GM21390 (cell line): Measurements from ENCODE around the gene PUS1.
"Not testable (repeated sequence)": the region's sequence is repeated elsewhere in the genome, so short reads cannot be mapped to it uniquely, and the experiment has no call there.

Experiments
- ATAC-seq: cut with Tn5 transposase; IDR thresholded peaks from one replicate; pipeline ENCODE4 v1.9.1; 2021; ENCODE audit not compliant: unreplicated experiment

Gene PUS1

DNA sequence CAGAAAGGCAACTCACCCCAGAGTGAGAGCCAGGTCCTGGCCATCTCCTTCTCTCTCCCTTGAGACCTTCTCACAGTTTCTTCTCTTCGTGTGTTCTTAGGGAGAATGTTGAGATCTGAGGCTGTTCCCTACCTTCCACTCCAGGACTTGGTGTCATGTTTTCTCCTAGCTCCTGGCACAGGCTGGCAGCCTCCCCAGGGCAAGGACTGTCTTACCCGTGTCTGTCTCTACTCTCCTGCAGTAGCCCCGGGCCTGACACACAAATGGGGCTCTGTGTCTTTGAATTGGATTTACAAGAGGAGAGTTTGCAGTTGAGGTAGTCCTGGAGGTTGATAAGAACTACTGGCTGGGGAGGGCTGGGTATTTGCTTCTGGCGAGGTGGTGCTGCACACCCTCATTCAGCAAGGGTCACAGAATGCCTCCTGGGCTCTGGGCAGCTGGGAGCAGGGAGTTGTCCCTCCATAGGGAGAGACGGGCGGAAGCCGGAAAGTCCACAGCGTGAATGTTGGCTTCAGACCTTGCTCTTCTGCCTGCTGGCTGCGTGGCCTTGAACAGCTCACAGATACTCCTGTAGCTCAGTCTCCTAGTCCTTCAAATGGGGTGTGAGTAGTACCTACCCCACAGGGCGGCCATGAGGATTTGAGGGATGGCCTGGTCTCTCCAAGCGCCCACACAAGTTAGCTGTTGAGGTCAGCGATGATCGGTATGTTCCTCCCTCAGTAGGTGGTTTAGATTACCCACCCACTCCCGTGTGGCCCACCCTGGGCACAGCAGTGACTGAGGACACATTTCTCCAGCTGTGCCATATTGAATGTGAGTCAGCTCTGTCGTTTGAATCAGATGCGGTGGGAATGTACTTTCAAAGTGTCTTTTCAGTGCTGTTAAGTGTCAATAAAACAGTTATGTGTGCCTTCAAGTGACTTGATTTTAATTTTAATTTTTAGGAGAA is 30.8 kb downstream of the PUS1 start:
- ATAC-seq, result no peak

DNA sequence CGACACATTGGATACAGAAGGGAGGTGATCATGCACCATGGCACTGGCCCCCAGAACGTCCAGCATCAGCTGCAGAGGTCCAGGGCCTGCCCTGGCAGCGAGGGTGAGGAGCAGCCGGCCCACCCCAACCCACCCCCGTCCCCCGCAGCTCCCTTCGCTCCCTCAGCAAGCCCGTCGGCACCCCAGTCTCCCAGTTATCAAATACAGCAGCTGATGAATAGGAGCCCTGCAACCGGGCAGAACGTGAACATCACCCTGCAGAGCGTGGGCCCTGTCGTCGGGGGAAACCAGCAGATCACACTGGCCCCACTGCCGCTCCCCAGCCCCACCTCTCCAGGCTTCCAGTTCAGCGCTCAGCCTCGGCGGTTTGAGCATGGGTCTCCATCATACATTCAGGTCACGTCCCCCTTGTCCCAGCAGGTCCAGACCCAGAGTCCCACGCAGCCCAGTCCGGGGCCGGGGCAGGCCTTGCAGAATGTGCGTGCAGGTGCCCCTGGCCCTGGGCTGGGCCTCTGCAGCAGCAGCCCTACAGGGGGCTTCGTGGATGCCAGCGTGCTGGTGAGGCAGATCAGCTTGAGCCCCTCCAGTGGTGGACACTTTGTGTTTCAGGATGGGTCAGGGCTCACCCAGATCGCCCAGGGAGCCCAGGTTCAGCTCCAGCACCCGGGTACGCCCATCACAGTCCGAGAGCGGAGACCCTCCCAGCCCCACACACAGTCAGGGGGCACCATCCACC is 31.7 kb downstream of the PUS1 start:
- ATAC-seq, result not testable (repeated sequence)

- not testable (repeated sequence) for ATAC-seq
Measured at GRCh38 chr12:131961328-131961727, 32.3 kb downstream of the PUS1 start.

DNA sequence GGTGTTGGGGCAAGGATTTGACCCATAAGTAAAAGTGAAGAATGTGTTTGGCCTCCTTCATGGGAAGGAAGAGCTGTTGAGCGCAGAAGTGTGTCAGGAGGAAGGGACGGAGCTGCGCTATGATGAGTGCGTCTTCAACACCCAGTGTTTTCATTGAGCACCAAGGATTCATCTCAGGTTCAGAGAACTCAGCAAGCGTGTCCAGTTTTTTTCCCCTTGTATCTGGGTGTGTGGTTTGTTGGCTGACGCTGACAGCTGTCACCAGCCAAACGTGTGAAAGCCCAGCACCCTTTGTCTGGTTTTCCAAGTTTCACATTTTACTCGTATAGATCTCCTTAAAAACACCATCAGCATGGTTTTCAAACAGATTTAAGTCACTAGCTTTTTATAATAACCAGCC is 33.0 kb downstream of the PUS1 start:
- ATAC-seq, result no peak

- ATAC-seq, result no peak
Measured at GRCh38 chr12:131963381-131963780, 34.3 kb downstream of the PUS1 start.

DNA sequence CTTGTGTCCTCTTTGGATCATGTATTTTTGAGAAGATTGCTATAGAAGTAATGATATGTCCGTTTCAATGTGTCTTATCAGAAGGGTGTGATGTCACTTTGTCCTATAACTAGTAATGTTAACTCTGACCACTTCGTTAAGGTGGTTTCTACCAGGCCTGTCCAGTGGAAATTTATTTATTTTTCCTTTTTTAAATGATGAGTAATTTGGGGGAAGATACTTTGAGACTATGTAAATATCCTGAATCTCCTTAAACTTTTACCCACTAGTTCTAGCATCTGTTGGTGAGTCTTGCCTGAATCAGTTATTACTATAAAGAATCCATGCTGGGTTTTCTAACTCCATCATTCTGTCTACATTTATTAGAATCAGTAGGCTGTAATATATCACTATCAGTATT is 36.0 kb downstream of the PUS1 start:
- ATAC-seq, result no peak

GRCh38 chr12:131971226-131971625 is 42.1 kb downstream of the PUS1 start:
- ATAC-seq, result no peak

- ATAC-seq, result no peak
Measured at GRCh38 chr12:131975228-131975627, 46.2 kb downstream of the PUS1 start.

DNA sequence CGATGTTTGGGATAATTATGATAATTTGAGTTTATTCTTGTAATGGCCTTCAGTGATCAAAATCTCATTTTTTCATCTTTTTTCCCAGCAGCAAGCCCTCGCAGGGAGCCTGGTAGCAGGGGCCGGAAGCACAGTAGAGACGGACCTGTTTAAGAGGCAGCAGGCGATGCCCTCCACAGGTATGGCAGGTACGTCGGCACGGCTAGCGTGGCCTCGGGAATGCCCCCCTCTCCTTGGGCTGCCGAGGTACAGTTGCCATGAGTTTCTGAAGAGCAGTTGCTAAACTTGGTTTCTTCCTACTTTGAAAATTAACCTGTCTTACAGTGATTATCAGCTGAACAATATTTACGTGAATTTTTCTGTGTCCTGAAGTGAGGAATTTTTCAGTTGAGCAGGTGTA is 50.5 kb downstream of the PUS1 start:
- no peak for ATAC-seq

GRCh38 chr12:131980263-131980662 is 51.2 kb downstream of the PUS1 start:
- ATAC-seq, result no peak

GRCh38 chr12:131981388-131981787 is 52.3 kb downstream of the PUS1 start:
- no peak for ATAC-seq

DNA sequence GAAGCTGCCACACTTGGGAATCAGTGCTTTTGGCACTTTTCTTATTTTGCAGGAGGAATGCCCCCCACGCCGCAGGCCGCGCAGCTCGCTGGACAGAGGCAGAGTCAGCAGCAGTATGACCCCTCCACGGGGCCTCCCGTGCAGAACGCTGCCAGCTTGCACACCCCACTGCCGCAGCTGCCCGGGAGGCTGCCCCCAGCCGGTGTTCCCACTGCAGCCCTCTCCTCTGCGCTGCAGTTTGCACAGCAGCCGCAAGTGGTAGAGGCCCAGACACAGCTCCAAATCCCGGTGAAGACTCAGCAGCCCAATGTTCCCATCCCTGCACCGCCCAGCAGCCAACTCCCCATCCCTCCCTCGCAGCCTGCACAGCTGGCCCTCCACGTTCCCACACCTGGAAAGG is 53.0 kb downstream of the PUS1 start:
- no peak for ATAC-seq

GRCh38 chr12:131983026-131983425 is 54.0 kb downstream of the PUS1 start:
- no peak for ATAC-seq

DNA sequence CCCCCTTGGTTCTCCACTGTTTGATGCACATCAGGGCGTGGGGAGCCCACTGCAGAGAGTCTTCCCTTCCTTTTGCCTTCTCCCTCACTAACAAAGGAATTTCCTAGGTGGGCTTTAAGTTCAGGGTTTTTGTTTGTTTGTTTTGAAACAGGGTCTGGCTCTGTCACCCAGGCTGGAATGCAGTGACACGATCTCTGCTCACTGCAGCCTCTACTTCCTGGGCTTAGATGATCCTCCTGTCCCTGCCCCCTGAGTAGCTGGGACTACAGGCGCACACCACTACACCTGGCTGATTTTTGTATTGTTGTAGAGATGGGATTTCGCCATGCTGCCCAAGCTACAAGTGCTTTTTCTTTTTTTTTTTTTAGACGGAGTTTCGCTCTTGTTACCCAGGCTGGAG is 54.5 kb downstream of the PUS1 start:
- no peak for ATAC-seq

GRCh38 chr12:131984334-131984733 is 55.3 kb downstream of the PUS1 start:
- no peak for ATAC-seq

DNA sequence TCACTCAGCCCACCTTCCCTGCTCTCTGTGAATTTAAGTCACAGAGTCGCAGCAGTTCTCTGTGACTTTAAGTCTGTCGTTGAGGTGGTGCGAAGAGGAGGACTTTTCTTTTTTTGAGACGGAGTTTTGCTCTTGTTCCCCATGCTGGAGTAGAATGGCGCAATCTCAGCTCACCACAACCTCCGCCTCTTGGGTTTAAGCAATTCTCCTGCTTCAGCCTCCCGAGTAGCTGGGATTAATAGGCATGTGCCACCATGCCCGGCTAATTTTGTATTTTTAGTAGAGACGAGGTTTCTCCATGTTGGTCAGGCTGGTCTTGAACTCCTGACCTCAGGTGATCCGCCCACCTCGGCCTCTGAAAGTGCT is 56.4 kb downstream of the PUS1 start:
- not testable (repeated sequence) for ATAC-seq

- ATAC-seq, result no peak
Measured at GRCh38 chr12:131986361-131986760, 57.3 kb downstream of the PUS1 start.

DNA sequence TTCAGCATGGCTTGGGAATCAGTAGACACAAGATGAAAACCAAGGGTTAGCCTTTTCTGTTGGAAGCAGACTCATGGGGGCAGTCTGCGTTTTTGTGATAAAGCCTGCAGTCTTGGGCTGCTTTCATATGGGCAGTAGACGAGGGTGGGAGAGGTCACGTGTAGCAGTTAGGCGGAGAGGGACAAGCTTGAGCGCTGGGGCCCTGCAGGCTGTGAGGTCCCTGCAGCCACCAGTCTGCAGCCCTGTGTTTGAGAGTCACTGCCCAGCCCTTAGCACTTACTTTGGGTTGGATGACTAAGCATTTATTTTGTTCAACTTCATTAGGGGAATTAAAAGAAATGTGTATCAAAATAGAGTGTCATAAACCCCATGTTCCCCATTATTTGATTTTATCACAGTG is 57.8 kb downstream of the PUS1 start:
- no peak for ATAC-seq

GRCh38 chr12:131987552-131987951 is 58.5 kb downstream of the PUS1 start:
- no peak for ATAC-seq

GRCh38 chr12:131988054-131988796 is 59.1 kb downstream of the PUS1 start:
- no peak for ATAC-seq

GRCh38 chr12:131989021-131989420 is 59.9 kb downstream of the PUS1 start:
- ATAC-seq, result no peak
